ENCODE measurements around the gene ZMAT1. TPM values are rescaled to one million over a fixed set of nuclear protein-coding genes. Genes with fewer than 3 reads are reported as not detected.
"Not testable (repeated sequence)": the region's sequence is repeated elsewhere in the genome, so short reads cannot be mapped to it uniquely, and the experiment has no call there.

ZMAT1 gene
- total RNA-seq (2014; rRNA removed; shearing (Covaris generic)), result 0.68 and 1.6 TPM in 2 replicates

DNA sequence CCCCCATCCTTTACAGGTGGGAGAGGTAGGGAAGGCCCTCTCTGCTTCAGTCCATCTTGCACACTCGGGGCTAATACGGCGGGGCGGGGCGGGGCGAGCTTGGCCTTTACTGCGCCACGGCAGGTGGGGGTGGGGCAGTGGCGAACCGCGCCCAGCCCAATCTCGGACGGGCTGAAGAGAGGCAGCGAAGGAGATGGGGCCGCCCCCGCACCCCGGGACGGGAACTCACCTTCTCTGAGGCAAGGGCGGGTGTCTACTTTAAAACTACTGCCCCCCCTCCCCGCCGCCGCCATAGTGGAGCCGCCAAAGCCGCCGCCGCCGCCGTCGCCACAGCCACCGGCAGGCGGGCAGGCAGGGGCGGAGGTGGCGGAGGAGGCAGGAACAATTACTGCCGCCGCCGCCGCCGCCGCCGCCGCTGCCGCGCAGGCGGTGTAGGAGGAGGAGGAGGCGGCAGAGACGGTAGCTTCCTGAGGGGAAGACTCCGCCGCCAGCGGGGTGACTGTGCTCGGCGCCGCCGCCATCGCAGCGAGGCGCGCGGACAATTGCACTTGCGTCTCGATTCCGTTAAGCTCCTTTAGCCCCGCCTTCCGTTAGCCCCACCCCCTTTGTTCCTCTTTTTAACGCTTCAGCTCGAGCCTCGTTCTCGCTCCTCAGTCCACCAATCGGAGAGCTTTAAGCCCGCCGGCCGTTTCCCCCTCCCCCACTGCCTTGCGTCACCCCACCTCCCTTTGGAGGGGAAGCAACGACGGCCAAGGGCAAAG, at the start of gene ZMAT1:
TSS of gene ZMAT1 (minus strand) at position 540 of the 761 bp plus-strand sequence. CDS start at position 521, 19 bp downstream.
- in situ Hi-C loops (cut with HindIII; ENCODE audit: low sequenced_read_pairs), result no loop called here
- peak; percentile 92 for DNase-seq (ENCODE audit: low spot score)

DNA sequence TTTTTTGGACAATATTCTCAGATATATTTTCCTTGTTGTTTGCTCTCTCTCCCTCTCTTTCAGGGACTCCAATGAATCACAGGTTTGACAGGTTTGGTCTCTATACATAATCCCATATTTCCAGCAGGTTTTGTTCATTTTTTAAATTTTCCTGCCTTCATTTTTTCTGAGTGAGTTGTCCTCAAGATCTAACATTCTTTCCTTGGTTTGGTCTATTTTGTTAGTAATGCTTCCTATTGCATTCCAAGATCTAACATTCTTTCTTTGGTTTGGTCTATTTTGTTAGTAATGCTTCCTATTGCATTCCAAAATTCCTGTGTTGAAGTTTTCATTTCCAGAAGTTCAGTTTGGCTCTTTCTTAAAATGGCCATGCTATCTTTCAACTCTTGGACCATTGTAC, 45.3 kb upstream of the ZMAT1 start:
- in situ Hi-C loops (cut with HindIII; ENCODE audit: low sequenced_read_pairs), result no loop called here
- no peak for DNase-seq (ENCODE audit: low spot score)

- no peak for DNase-seq (ENCODE audit: low spot score)
- in situ Hi-C loops (cut with HindIII; ENCODE audit: low sequenced_read_pairs), result no loop called here
These were observed 41.2 kb upstream of the ZMAT1 start for GRCh38 chrX:101973066-101973465.

- DNase-seq (ENCODE audit: low spot score); in situ Hi-C loops (cut with HindIII; ENCODE audit: low sequenced_read_pairs): not testable (repeated sequence)
These were observed 33.2 kb upstream of the ZMAT1 start for GRCh38 chrX:101964923-101965539.

DNA sequence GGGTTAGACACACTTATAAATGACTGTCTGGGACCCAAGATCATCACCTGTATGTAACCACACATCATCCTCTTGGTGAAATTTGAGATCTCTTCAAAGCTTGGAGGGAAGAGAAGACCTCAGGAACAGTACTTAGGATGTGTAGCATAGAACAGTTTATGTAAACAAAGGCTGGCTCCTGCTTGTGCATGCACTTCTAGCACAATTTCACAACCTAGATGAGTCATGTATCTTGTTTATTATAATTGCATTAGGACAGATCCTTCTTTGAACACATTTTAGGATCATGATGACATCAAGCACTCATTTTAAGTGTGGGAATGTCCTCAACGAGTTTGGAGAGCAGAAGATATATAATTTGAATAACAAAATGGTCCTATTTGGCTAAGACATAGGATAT, 26.3 kb upstream of the ZMAT1 start:
- in situ Hi-C loops (cut with HindIII; ENCODE audit: low sequenced_read_pairs), result no loop called here

GRCh38 chrX:101957174-101957573, 25.3 kb upstream of the ZMAT1 start:
- DNase-seq (ENCODE audit: low spot score), result no peak
- in situ Hi-C loops (cut with HindIII; ENCODE audit: low sequenced_read_pairs), result no loop called here

More for the DNA sequence above, 26.3 kb upstream of the ZMAT1 start:
- DNase-seq (ENCODE audit: low spot score), result no peak

DNA sequence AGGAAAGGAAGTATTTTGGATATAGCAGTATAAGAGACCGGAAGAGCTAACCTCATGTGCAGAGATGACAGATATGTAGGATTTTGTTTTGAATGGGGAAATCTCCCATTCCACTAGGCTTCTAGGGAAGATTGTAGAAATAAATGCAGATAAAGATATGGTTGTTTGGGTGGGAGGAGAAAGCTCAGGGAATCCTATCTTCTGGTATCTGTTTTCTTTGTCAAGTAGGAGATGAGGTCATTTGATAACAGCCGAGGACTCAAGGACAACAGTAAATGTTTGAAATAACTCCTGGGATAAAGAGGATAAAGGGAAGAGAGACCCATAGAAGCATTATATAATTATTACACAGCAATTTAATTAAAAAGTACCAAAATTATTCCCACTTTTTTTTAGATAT, 24.7 kb upstream of the ZMAT1 start:
- in situ Hi-C loops (cut with HindIII; ENCODE audit: low sequenced_read_pairs), result no loop called here
- no peak for DNase-seq (ENCODE audit: low spot score)

GRCh38 chrX:101950581-101950980, 18.8 kb upstream of the ZMAT1 start:
- in situ Hi-C loops (cut with HindIII; ENCODE audit: low sequenced_read_pairs), result no loop called here
- no peak for DNase-seq (ENCODE audit: low spot score)

DNA sequence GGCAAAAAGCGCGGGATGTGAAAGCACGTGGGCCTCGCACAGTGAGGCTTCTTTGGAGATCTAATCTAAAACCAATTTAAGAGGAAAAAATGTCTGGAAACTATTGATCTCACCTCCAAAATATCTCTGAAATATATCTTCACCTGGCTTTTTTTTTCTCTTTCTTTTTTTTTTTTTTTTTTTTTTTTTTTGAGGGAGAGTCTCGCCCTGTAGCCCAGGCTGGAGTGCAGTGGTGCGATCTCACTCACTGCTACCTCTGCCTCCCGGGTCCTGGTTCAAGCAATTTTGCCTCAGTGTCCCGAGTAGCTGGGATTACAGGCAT, 383 bp upstream of the ZMAT1 start:
- DNase-seq (ENCODE audit: low spot score), result no peak
- in situ Hi-C loops (cut with HindIII; ENCODE audit: low sequenced_read_pairs), result no loop called here

DNA sequence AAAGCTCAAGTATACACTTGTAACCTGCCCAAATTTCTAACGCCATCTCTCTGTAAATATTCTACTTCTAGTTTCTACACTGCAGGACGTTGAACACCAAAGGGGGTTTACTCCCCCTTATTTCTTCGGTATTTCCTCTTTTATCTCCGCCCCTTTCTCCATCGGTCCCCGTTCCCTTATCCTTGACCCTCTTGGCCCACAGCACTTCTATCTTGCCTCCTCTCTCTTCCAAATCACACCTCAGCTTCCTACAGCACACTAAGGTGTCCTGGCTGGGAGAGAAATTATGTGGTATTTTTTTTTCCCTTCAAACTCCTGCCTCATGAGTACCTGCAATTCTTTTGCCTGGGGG, 715 bp downstream of the ZMAT1 start:
- in situ Hi-C loops (cut with HindIII; ENCODE audit: low sequenced_read_pairs), result no loop called here
- no peak for DNase-seq (ENCODE audit: low spot score)

GRCh38 chrX:101925733-101926132, 6.1 kb downstream of the ZMAT1 start:
- in situ Hi-C loops (cut with HindIII; ENCODE audit: low sequenced_read_pairs), result no loop called here
- no peak for DNase-seq (ENCODE audit: low spot score)

DNA sequence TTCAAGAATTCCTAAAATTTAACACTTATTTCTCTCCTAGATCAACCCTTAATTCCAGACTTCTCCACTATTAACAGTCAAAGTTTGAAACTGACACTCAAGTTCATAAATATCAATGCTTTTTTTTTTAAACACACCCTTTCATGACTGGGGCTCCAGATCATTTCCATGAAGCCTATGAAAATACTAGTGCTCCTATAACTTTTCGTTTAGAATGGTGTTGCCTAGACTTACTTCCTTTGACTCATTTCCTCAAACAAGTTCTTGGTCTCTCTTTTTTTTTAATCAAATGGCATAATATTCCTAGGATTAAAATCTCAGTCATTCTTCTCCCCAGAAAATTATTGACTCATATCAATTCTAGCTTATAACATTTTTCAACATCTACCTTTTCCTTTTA, 13.1 kb downstream of the ZMAT1 start:
- DNase-seq (ENCODE audit: low spot score), result no peak
- in situ Hi-C loops (cut with HindIII; ENCODE audit: low sequenced_read_pairs), result no loop called here

DNA sequence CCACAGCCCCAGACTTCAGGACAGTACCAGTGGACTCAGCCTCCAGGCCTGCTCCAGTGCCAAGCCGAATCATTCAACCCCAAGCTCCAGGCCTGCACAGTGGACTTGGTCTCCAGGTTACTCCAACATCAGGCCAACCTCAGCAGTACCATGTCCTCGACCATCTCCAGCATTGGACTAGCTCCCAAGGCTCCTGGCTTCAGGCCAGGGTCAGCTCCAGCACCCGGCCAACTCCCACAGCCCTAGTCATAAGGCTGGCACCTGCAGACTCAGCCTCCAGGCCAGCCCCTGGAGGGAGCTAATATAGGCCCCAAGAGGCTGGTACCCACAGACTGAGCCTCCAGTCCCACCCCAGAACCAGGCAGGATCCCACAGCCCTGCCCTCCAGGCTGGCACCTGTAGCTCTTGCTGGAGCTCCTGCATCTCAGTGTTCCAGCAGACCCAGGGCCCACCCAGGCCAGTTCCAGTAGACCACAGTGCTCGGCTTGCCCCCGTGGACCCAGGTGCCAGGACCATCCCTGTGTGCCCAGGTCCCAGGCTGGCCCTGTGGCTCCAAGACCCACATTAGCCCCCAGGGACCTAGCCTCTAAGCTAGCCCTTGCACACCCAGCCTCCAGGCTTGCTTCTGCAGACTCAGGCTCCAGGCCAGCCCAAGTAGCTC, 25.6 kb downstream of the ZMAT1 start:
- in situ Hi-C loops (cut with HindIII; ENCODE audit: low sequenced_read_pairs), result no loop called here
- DNase-seq (ENCODE audit: low spot score), result no peak

DNA sequence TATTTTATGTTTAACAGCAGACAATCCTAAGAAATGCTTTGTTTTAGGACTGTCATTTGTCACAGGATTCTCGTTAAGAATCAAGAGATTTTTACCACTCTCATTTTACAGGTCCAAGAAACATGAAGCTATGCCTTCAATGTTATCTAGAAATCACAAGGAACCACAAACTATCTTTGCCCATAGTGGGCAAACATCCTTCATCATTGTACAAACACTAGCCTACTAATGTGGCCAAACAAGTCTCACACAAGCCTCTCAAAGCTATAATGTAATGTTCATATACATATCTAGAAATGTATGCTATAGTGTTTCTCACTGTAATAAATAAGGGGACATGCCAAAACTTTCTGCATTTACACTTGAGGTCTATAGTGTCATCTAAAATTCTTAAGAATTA, 26.8 kb downstream of the ZMAT1 start:
- DNase-seq (ENCODE audit: low spot score), result no peak
- in situ Hi-C loops (cut with HindIII; ENCODE audit: low sequenced_read_pairs), result no loop called here

Other genes starting within 250 kb of the ZMAT1 start
- gene TCEAL2, start 193.7 kb upstream of the ZMAT1 start, total RNA-seq (2014; rRNA removed; shearing (Covaris generic)), result not detected in 2 replicates
- gene TCEAL6, start 210.5 kb upstream of the ZMAT1 start, total RNA-seq (2014; rRNA removed; shearing (Covaris generic)), result not detected in 2 replicates
- gene BEX5, start 223.9 kb upstream of the ZMAT1 start, total RNA-seq (2014; rRNA removed; shearing (Covaris generic)), result not detected in 2 replicates